ENCODE data around the gene WNT5B. TPM values are rescaled to one million over a fixed set of nuclear protein-coding genes. Genes with fewer than 3 reads are reported as not detected.

The WNT5B gene
- total and polyA plus RNA-seq, 2 donors (not counting 3 experiments of a cell fraction or from before 2014, with no cell fraction given), result not detected

DNA sequence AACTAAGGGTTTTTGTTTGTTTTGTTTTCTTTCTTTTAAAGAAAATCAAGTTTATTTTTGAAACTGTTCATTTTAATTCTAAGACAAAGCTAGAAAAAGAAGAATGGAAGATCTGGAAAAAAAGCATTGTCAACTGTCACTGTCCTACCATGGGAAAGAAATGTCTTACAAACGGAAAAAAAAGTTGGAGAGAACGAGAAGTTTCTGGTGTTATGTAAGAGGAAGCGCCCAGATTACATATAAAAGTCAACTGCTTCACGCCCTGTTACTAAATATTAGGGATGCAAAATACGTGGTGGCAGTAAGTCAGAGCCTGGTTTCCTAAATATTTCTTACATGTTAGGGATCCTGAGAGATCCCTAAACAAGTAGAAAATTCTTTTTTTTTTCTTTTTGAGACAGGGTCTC lies 20.3 kb upstream of the WNT5B start:
- Histone ChIP-seq H3K9me1 (replicated peaks; ENCODE audit: control insufficient read depth, extremely low read depth, insufficient read depth, low read length) (no peaks in the 10 kb centered on the region), H3K4me1 (ENCODE audit: control insufficient read depth, extremely low read depth, insufficient read depth, low read length) (peaks cover 9% of the 10 kb centered on the region), H3K9ac (replicated peaks; ENCODE audit: extremely low read depth, insufficient read depth, low read length) (no peak overlapping the region), H4K20me1 (replicated peaks; ENCODE audit: control insufficient read depth, extremely low read depth, insufficient read depth, low read length) (no peaks in the 10 kb centered on the region), H3K36me3 (ENCODE audit: control insufficient read depth in 2 of 2, extremely low read depth in 1 of 2, insufficient read depth in 2 of 2, low read length in 2 of 2) (no peaks in the 10 kb centered on the region), H2AFZ (ENCODE audit: low read depth, low read length) (no peak overlapping the region), H3K79me2 (ENCODE audit: control insufficient read depth, insufficient read depth, low read length) (no peaks in the 10 kb centered on the region), H3K4me2 (ENCODE audit: insufficient read depth, low read length) (no peak overlapping the region), H3K9me3 (replicated peaks; ENCODE audit: control insufficient read depth, insufficient read depth, low read length) (no peaks in the 10 kb centered on the region), H3K4me3 (replicated peaks in 1 of 3; ENCODE audit: insufficient read depth in 1 of 3, low read depth in 1 of 3, low read length in 3 of 3) (no peak overlapping the region), H3K27me3 (ENCODE audit: control insufficient read depth in 2 of 2, insufficient read depth in 2 of 2, low read length in 2 of 2) (peaks cover 0 to 4% of the 10 kb centered on the region in 2 experiments), H3K27ac (ENCODE audit: insufficient read depth, low read depth, low read length) (no peak overlapping the region)
- POLR2A ChIA-PET, result no interaction called here
- CTCF ChIA-PET, result interaction anchor here (1.5 kb wide), 1 partner anchor 26 kb away, joined by 5 read pairs; no protein-coding TSS in a partner anchor
- DNase-seq (ENCODE audit: low read depth, low spot score) (no peak), FAIRE-seq (no peak)
- intact Hi-C loops (cut with micrococcal nuclease) (no loop called here), dilution Hi-C loops (cut with MboI; ENCODE audit: extremely low pct_ligation_motif_present, low sequenced_read_pairs) (no loop called here)
- no TSS peak for BruUV-seq (replicated peaks)
- TF ChIP-seq EZH2 (IDR thresholded peaks at IDR 0.05; ENCODE audit: borderline replicate concordance, low read depth, low read length, severe bottlenecking) (no peak), POLR2AphosphoS5 (IDR thresholded peaks at IDR 0.05; ENCODE audit: insufficient read depth, low read depth, low read length) (no peak)

DNA sequence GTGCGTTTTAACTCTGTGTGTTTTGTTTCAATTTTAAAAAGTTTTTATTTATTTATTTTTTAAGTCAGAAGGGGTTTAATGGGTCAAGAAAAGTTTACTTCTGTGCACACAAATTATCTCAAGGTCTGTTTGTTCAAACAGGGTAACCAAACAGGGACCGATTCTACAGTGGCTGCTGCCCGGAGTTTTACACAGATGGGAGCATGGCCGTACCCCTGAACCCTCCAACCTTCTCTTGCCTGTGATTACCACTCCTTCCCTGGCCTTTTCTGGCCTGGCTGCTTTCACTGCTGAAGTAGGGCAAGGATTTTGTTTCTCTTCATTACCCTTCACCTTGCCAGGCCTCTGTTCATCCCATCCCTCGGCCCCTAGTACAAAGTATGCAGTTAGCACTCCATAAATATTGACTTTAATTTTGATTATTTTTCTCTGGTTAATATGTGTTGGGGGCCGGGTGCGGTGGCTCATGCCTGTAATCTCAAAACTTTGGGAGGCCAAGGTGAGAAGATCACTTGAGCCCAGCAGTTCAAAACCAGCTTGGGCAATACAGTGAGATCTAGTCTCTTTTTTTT lies 18.9 kb upstream of the WNT5B start:
- no peaks in the 10 kb centered on the region for H3K9me3 ChIP-seq (replicated peaks; ENCODE audit: control insufficient read depth, insufficient read depth, low read length)

More for the DNA sequence above, 18.9 kb upstream of the WNT5B start:
- Histone ChIP-seq H3K9ac (replicated peaks; ENCODE audit: extremely low read depth, insufficient read depth, low read length) (no peak overlapping the region), H4K20me1 (replicated peaks; ENCODE audit: control insufficient read depth, extremely low read depth, insufficient read depth, low read length) (no peaks in the 10 kb centered on the region), H3K79me2 (ENCODE audit: control insufficient read depth, insufficient read depth, low read length) (no peaks in the 10 kb centered on the region), H3K4me2 (ENCODE audit: insufficient read depth, low read length) (no peak overlapping the region), H3K36me3 (ENCODE audit: control insufficient read depth in 2 of 2, extremely low read depth in 1 of 2, insufficient read depth in 2 of 2, low read length in 2 of 2) (no peaks in the 10 kb centered on the region), H2AFZ (ENCODE audit: low read depth, low read length) (no peak overlapping the region), H3K9me1 (replicated peaks; ENCODE audit: control insufficient read depth, extremely low read depth, insufficient read depth, low read length) (no peaks in the 10 kb centered on the region), H3K4me3 (replicated peaks in 1 of 3; ENCODE audit: insufficient read depth in 1 of 3, low read depth in 1 of 3, low read length in 3 of 3) (no peak overlapping the region), H3K4me1 (ENCODE audit: control insufficient read depth, extremely low read depth, insufficient read depth, low read length) (peaks cover 9% of the 10 kb centered on the region), H3K27ac (ENCODE audit: insufficient read depth, low read depth, low read length) (no peak overlapping the region), H3K27me3 (ENCODE audit: control insufficient read depth in 2 of 2, insufficient read depth in 2 of 2, low read length in 2 of 2) (peaks cover 0 to 4% of the 10 kb centered on the region in 2 experiments)
- no TSS peak for BruUV-seq (replicated peaks)
- FAIRE-seq, result no peak
- TF ChIP-seq POLR2A (IDR thresholded peaks at IDR 0.05; ENCODE audit: low read depth, low read length) (no peak), GATA2 (IDR thresholded peaks at IDR 0.05; ENCODE audit: insufficient read depth, insufficient read length, low read depth, low read length) (no peak), POLR2AphosphoS5 (IDR thresholded peaks at IDR 0.05; ENCODE audit: insufficient read depth, low read depth, low read length) (no peak), MYC (IDR thresholded peaks at IDR 0.05; ENCODE audit: low read depth, low read length) (no peak), EZH2 (IDR thresholded peaks at IDR 0.05; ENCODE audit: borderline replicate concordance, low read depth, low read length, severe bottlenecking) (no peak), JUN (IDR thresholded peaks at IDR 0.05; ENCODE audit: borderline replicate concordance, insufficient read depth, insufficient read length, low read depth) (no peak), FOS (IDR thresholded peaks at IDR 0.05; ENCODE audit: borderline replicate concordance, insufficient read depth, low read length) (no peak)
- TF ChIP-seq, protein P1, sequence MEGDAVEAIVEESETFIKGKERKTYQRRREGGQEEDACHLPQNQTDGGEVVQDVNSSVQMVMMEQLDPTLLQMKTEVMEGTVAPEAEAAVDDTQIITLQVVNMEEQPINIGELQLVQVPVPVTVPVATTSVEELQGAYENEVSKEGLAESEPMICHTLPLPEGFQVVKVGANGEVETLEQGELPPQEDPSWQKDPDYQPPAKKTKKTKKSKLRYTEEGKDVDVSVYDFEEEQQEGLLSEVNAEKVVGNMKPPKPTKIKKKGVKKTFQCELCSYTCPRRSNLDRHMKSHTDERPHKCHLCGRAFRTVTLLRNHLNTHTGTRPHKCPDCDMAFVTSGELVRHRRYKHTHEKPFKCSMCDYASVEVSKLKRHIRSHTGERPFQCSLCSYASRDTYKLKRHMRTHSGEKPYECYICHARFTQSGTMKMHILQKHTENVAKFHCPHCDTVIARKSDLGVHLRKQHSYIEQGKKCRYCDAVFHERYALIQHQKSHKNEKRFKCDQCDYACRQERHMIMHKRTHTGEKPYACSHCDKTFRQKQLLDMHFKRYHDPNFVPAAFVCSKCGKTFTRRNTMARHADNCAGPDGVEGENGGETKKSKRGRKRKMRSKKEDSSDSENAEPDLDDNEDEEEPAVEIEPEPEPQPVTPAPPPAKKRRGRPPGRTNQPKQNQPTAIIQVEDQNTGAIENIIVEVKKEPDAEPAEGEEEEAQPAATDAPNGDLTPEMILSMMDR (IDR thresholded peaks at IDR 0.05; ENCODE audit: extremely low read depth in 1 of 2, insufficient read depth in 1 of 2, low read depth in 1 of 2, low read length in 2 of 2), result no peak
- TF ChIP-seq, protein P2, sequence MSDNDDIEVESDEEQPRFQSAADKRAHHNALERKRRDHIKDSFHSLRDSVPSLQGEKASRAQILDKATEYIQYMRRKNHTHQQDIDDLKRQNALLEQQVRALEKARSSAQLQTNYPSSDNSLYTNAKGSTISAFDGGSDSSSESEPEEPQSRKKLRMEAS (IDR thresholded peaks at IDR 0.05; ENCODE audit: insufficient read depth, insufficient read length), result no peak
- POLR2A ChIA-PET, result no interaction called here
- no peak for DNase-seq (ENCODE audit: low read depth, low spot score)
- dilution Hi-C loops (cut with MboI; ENCODE audit: extremely low pct_ligation_motif_present, low sequenced_read_pairs) (no loop called here), intact Hi-C loops (cut with micrococcal nuclease) (no loop called here)
- CTCF ChIA-PET, result no interaction called here
